HCT116 (cell line): Measurements from ENCODE around the gene PHLPP2. TPM values are rescaled to one million over a fixed set of nuclear protein-coding genes. Genes with fewer than 3 reads are reported as not detected.

ENCODE experiments used
- ATAC-seq: fragments of 200-7000 bp; cut with Tn5 transposase; 2 replicates; pipeline ENCODE4 v1.9.1; 2020; ENCODE audit warnings: mild to moderate bottlenecking, moderate library complexity
- BruUV-seq: library from RNA; stranded (reverse); fragments of 400-500 nt; replicated peaks from 2 replicates; lab custom pipeline; 2021; lab: Mats Ljungman, UMichigan
- CTCF ChIA-PET: fragments of 300-600 bp; sonication (Branson Sonifier 250); formaldehyde crosslinking; loops from one replicate; lab custom pipeline; 2021; ENCODE audit warnings: antibody characterized with exemption; lab: Charles Lee
- POLR2A ChIA-PET: fragments of 300-600, 350-600 bp; sonication (Branson Sonifier 250); formaldehyde crosslinking; loops from one replicate; lab custom pipeline; 2021; ENCODE audit warnings: antibody characterized with exemption; lab: Charles Lee
- RAD21 ChIA-PET, 2 experiments: fragments of 300-600 bp; sonication (Branson Sonifier 250); formaldehyde crosslinking; loops; one replicate each; lab custom pipeline; 2023; ENCODE audit warnings: low total read pairs in 2 of 2; ENCODE audit not compliant: uncharacterized antibody in 2 of 2, unreplicated experiment in 2 of 2, low non-redundant PET in 1 of 2; lab: Charles Lee
- DNase-seq: peaks from one replicate; pipeline ENCODE4 v3.0.0-alpha.2; 2010; ENCODE audit warnings: low read depth, low spot score
- H2AFZ ChIP-seq: fragments of 200-600 bp; shearing (Covaris generic), sonication (generic); 2 replicates; pipeline ENCODE4 v1.6.1; 2017; ENCODE audit warnings: low read depth, mixed run types, mixed read lengths, antibody characterized with exemption, low read length; ENCODE audit not compliant: poor library complexity, severe bottlenecking
- H3K27ac ChIP-seq: 2 replicates; pipeline ENCODE4 v1.5.1; 2012; ENCODE audit warnings: low read depth, low read length
- H3K27me3 ChIP-seq: fragments of 200-600 bp; sonication (generic); 2 replicates; pipeline ENCODE4 v1.6.1; 2016; ENCODE audit warnings: mixed run types, low read length, mixed read lengths; ENCODE audit not compliant: insufficient read depth
- H3K36me3 ChIP-seq, 2 experiments: fragments of 200-500 bp in 1 of 2; fragments of 200-600 bp in 1 of 2; sonication (Bioruptor generic) in 1 of 2; sonication (generic) in 1 of 2; 2 replicates each; pipeline versions ENCODE4 v1.5.1 to v1.6.1; 2014 to 2016; ENCODE audit warnings: low read length in 2 of 2, inconsistent platforms in 1 of 2, mixed read lengths in 1 of 2, mixed run types in 1 of 2; ENCODE audit not compliant: insufficient read depth in 2 of 2, control insufficient read depth in 1 of 2
- H3K4me1 ChIP-seq, 2 experiments: fragments of 200-600 bp in 1 of 2; sonication (generic) in 1 of 2; 2 replicates each; pipeline versions ENCODE4 v1.5.1 to v1.6.1; 2012 to 2017; ENCODE audit warnings: low read length in 2 of 2, inconsistent platforms in 1 of 2, mild to moderate bottlenecking in 1 of 2, mixed read lengths in 1 of 2, mixed run types in 1 of 2, moderate library complexity in 1 of 2; ENCODE audit not compliant: insufficient read depth in 2 of 2, control insufficient read depth in 1 of 2
- H3K4me2 ChIP-seq: fragments of 200-600 bp; sonication (generic); 2 replicates; pipeline ENCODE4 v1.6.1; 2017; ENCODE audit warnings: mixed run types, low read length, mixed read lengths
- H3K4me3 ChIP-seq, 2 experiments: fragments of 200-600 bp in 1 of 2; sonication (generic) in 1 of 2; replicated peaks in 1 of 2; 2 replicates each; pipeline ENCODE4 v1.5.1; 2011 to 2016; ENCODE audit warnings: low read length in 2 of 2, control low read depth in 1 of 2, low read depth in 1 of 2, mild to moderate bottlenecking in 1 of 2, mixed read lengths in 1 of 2, mixed run types in 1 of 2
- H3K79me2 ChIP-seq: fragments of 200-600 bp; sonication (generic); 2 replicates; pipeline ENCODE4 v1.6.1; 2017; ENCODE audit warnings: mild to moderate bottlenecking, mixed run types, low read length, moderate library complexity, mixed read lengths; ENCODE audit not compliant: insufficient read depth
- H3K9ac ChIP-seq: fragments of 200-600 bp; sonication (generic); 2 replicates; pipeline ENCODE4 v1.6.1; 2016; ENCODE audit warnings: low read length, mixed read lengths
- H3K9me2 ChIP-seq: fragments of 200-600 bp; sonication (generic), shearing (Covaris generic); 2 replicates; pipeline ENCODE4 v1.6.1; 2017; ENCODE audit warnings: mixed run types, mild to moderate bottlenecking, moderate library complexity; ENCODE audit not compliant: insufficient read depth
- H3K9me3 ChIP-seq, 2 experiments: fragments of 200-500 bp in 1 of 2; fragments of 200-600 bp in 1 of 2; sonication (Bioruptor generic) in 1 of 2; sonication (generic) in 1 of 2; 2 replicates each; pipeline ENCODE4 v1.6.1; 2014 to 2017; ENCODE audit warnings: low read length in 2 of 2, mixed read lengths in 2 of 2, inconsistent platforms in 1 of 2, low read depth in 1 of 2, mild to moderate bottlenecking in 1 of 2, mixed run types in 1 of 2, moderate library complexity in 1 of 2; ENCODE audit not compliant: control insufficient read depth in 1 of 2, insufficient read depth in 1 of 2
- H4K20me1 ChIP-seq: fragments of 200-600 bp; sonication (generic), shearing (Covaris generic); 2 replicates; pipeline ENCODE4 v1.6.1; 2017; ENCODE audit warnings: mixed run types, mild to moderate bottlenecking, moderate library complexity; ENCODE audit not compliant: insufficient read depth
- CEBPB ChIP-seq: IDR thresholded peaks from 2 replicates; pipeline ENCODE4 v1.6.1; 2012; ENCODE audit warnings: low read depth
- EGR1 ChIP-seq: IDR thresholded peaks from 2 replicates; pipeline ENCODE4 v1.6.1; 2012; ENCODE audit warnings: low read depth
- FOSL1 ChIP-seq: IDR thresholded peaks from 2 replicates; pipeline ENCODE4 v1.6.1; 2012; ENCODE audit warnings: low read depth
- POLR2A ChIP-seq: IDR thresholded peaks from 2 replicates; pipeline ENCODE4 v1.7.0; 2011; ENCODE audit warnings: borderline replicate concordance; ENCODE audit not compliant: insufficient read depth, insufficient read length; ENCODE audit errors: extremely low read depth
- POLR2AphosphoS5 ChIP-seq: IDR thresholded peaks from 2 replicates; pipeline ENCODE4 v1.6.1; 2011; ENCODE audit warnings: mild to moderate bottlenecking, low read depth, low read length, moderate library complexity
- RAD21 ChIP-seq: IDR thresholded peaks from 2 replicates; pipeline ENCODE4 v1.6.1; 2012; ENCODE audit warnings: low read depth, mild to moderate bottlenecking
- SIN3A ChIP-seq: IDR thresholded peaks from 2 replicates; pipeline ENCODE4 v1.6.1; 2012; ENCODE audit warnings: low read depth
- SP1 ChIP-seq: IDR thresholded peaks from 2 replicates; pipeline ENCODE4 v1.6.1; 2012; ENCODE audit warnings: low read depth
- SRF ChIP-seq: IDR thresholded peaks from 2 replicates; pipeline ENCODE4 v1.6.1; 2012; ENCODE audit warnings: low read depth
- TCF7L2 ChIP-seq: IDR thresholded peaks from 2 replicates; pipeline ENCODE4 v1.7.0; 2011; ENCODE audit warnings: borderline replicate concordance, inconsistent platforms; ENCODE audit not compliant: insufficient read depth, insufficient read length; ENCODE audit errors: extremely low read depth
- YY1 ChIP-seq: IDR thresholded peaks from 2 replicates; pipeline ENCODE4 v1.6.1; 2011; ENCODE audit warnings: low read length, low read depth, moderate library complexity, mild to moderate bottlenecking; ENCODE audit not compliant: insufficient replicate concordance; ENCODE audit errors: extremely low read depth
- ZFX ChIP-seq: fragments of 450-650 bp; IDR thresholded peaks from 2 replicates; pipeline ENCODE4 v1.6.1; 2017
- intact Hi-C: fragments of 100-400 bp; cut with micrococcal nuclease; formaldehyde crosslinking; loops from 2 replicates; pipeline ENCODE4 v1.10.0; 2022
- total RNA-seq: library from RNA; stranded (reverse); gene quantifications from one replicate; pipeline ENCODE4 v1.2.1, GENCODE V29; 2021; ENCODE audit not compliant: unreplicated experiment
- TF ChIP-seq, protein P1 (sequence below): IDR thresholded peaks from 2 replicates; pipeline ENCODE4 v1.6.1; 2012
- TF ChIP-seq, protein P2 (sequence below), 3 experiments: fragments of 200-600 bp in 1 of 3; sonication (generic) in 1 of 3; IDR thresholded peaks in 2 of 3; conservative IDR thresholded peaks in 1 of 3; 2 replicates each; pipeline ENCODE4 v1.5.1; 2012 to 2017; ENCODE audit warnings: low read depth in 2 of 3, low read length in 2 of 3, antibody characterized with exemption in 1 of 3, borderline replicate concordance in 1 of 3, control low read depth in 1 of 3, mild to moderate bottlenecking in 1 of 3, mixed read lengths in 1 of 3, mixed run types in 1 of 3, moderate library complexity in 1 of 3; ENCODE audit not compliant: insufficient read depth in 1 of 3
- TF ChIP-seq, protein P3 (sequence below): IDR thresholded peaks from 2 replicates; pipeline ENCODE4 v1.6.1; 2011; ENCODE audit warnings: mild to moderate bottlenecking, low read length, moderate library complexity; ENCODE audit not compliant: insufficient replicate concordance; ENCODE audit errors: extremely low read depth

The PHLPP2 gene
- total RNA-seq, 1 experiment from 2014 or later, result 9.0 TPM

DNA sequence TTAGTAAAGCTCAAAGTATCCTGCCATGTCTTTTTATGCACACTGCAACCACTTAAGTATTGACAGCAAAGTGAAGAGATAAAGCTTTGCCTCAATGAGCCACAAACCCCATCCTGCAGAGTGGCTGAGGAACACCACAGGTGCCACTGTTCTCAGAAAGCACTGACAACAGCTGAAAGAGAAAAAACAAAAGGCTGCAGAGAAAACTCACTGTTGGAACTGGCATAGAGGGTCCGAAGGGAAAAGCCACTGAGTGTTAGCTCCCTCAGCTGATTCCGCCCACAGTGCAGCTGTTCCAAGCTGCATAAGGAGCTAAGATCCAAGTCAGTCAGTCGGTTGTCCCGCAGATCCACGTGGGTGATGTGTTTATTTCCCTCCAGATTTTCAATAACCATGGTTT is 48.3 kb downstream of the PHLPP2 start:
- Histone ChIP-seq H3K9ac (no peak overlapping the region), H3K27me3 (no peaks in the 10 kb centered on the region), H3K27ac (no peak overlapping the region), H4K20me1 (no peaks in the 10 kb centered on the region), H3K9me3 (no peaks in the 10 kb centered on the region), H3K9me2 (no peaks in the 10 kb centered on the region), H2AFZ (no peak overlapping the region), H3K4me2 (no peak overlapping the region), H3K79me2 (no peaks in the 10 kb centered on the region), H3K36me3 (peaks cover 6 to 13% of the 10 kb centered on the region in 2 experiments), H3K4me3 (no peak overlapping the region), H3K4me1 (no peaks in the 10 kb centered on the region)
- intact Hi-C loops, result no loop called here
- TF ChIP-seq, protein P1, sequence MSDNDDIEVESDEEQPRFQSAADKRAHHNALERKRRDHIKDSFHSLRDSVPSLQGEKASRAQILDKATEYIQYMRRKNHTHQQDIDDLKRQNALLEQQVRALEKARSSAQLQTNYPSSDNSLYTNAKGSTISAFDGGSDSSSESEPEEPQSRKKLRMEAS, result no peak
- TF ChIP-seq POLR2AphosphoS5, result no peak
- TF ChIP-seq EGR1, result no peak
- no peak for TF ChIP-seq POLR2A
- no peak for TF ChIP-seq YY1
- no peak for TF ChIP-seq FOSL1
- TF ChIP-seq SIN3A, result no peak
- CTCF ChIA-PET, result no interaction called here
- ATAC-seq, result no peak
- POLR2A ChIA-PET, result no interaction called here
- DNase-seq, result no peak
- no TSS peak for BruUV-seq
- RAD21 ChIA-PET, result no interaction called here

DNA sequence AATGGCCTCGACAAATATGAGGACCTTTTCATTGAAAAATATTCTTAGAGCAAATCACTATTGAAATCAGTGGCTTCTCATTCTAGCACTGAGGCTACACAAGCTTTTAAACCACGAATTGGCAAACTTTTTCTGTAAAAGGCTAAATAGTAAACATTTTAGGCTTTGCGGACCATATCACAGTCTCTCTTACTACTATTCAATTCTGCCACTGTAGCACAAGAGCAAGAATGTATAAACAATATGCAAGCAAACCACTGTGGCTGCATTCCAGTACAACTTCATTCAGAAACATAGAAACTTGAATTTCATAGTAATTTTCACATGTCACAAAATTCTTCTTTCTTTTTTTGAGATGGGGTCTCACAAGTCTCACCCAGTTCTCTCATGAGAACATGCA is 49.1 kb downstream of the PHLPP2 start:
- ChIA-PET RAD21 (no interaction called here), POLR2A (no interaction called here), CTCF (no interaction called here)
- no TSS peak for BruUV-seq
- Histone ChIP-seq H3K9ac (no peak overlapping the region), H3K27ac (no peak overlapping the region), H3K27me3 (no peaks in the 10 kb centered on the region), H3K4me2 (no peak overlapping the region), H3K79me2 (no peaks in the 10 kb centered on the region), H3K4me1 (no peaks in the 10 kb centered on the region), H4K20me1 (no peaks in the 10 kb centered on the region), H3K4me3 (no peak overlapping the region), H3K9me3 (no peaks in the 10 kb centered on the region), H3K36me3 (peaks cover 6 to 13% of the 10 kb centered on the region in 2 experiments; a peak in 3 of 4 replicates), H3K9me2 (no peaks in the 10 kb centered on the region), H2AFZ (no peak overlapping the region)
- ATAC-seq (no peak), DNase-seq (no peak)
- no peak for TF ChIP-seq ZFX
- TF ChIP-seq TCF7L2, result no peak
- TF ChIP-seq, protein P1, result no peak
- TF ChIP-seq SIN3A, result no peak
- TF ChIP-seq SP1, result no peak
- no peak for TF ChIP-seq POLR2A
- TF ChIP-seq SRF, result no peak
- TF ChIP-seq, protein P2, sequence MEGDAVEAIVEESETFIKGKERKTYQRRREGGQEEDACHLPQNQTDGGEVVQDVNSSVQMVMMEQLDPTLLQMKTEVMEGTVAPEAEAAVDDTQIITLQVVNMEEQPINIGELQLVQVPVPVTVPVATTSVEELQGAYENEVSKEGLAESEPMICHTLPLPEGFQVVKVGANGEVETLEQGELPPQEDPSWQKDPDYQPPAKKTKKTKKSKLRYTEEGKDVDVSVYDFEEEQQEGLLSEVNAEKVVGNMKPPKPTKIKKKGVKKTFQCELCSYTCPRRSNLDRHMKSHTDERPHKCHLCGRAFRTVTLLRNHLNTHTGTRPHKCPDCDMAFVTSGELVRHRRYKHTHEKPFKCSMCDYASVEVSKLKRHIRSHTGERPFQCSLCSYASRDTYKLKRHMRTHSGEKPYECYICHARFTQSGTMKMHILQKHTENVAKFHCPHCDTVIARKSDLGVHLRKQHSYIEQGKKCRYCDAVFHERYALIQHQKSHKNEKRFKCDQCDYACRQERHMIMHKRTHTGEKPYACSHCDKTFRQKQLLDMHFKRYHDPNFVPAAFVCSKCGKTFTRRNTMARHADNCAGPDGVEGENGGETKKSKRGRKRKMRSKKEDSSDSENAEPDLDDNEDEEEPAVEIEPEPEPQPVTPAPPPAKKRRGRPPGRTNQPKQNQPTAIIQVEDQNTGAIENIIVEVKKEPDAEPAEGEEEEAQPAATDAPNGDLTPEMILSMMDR (IDR thresholded peaks at IDR 0.05 in 2 of 3, conservative IDR thresholded peaks at IDR 0.05 in 1 of 3; ENCODE audit: borderline replicate concordance in 1 of 3, insufficient read depth in 1 of 3, low read depth in 2 of 3, low read length in 2 of 3), result no peak
- TF ChIP-seq CEBPB, result no peak
- no peak for TF ChIP-seq RAD21
- TF ChIP-seq, protein P3, sequence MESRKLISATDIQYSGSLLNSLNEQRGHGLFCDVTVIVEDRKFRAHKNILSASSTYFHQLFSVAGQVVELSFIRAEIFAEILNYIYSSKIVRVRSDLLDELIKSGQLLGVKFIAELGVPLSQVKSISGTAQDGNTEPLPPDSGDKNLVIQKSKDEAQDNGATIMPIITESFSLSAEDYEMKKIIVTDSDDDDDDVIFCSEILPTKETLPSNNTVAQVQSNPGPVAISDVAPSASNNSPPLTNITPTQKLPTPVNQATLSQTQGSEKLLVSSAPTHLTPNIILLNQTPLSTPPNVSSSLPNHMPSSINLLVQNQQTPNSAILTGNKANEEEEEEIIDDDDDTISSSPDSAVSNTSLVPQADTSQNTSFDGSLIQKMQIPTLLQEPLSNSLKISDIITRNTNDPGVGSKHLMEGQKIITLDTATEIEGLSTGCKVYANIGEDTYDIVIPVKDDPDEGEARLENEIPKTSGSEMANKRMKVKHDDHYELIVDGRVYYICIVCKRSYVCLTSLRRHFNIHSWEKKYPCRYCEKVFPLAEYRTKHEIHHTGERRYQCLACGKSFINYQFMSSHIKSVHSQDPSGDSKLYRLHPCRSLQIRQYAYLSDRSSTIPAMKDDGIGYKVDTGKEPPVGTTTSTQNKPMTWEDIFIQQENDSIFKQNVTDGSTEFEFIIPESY, result no peak
- intact Hi-C loops, result no loop called here
